Ramos (cell line): Measurements from ENCODE around the gene SRR.

ENCODE experiments used
- in situ Hi-C: fragments of 300-500 bp; cut with MboI; formaldehyde crosslinking; loops from one replicate; pipeline ENCODE4 v1.14.3; 2022; ENCODE audit warnings: low sequenced_read_pairs; ENCODE audit not compliant: unreplicated experiment

SRR gene

DNA sequence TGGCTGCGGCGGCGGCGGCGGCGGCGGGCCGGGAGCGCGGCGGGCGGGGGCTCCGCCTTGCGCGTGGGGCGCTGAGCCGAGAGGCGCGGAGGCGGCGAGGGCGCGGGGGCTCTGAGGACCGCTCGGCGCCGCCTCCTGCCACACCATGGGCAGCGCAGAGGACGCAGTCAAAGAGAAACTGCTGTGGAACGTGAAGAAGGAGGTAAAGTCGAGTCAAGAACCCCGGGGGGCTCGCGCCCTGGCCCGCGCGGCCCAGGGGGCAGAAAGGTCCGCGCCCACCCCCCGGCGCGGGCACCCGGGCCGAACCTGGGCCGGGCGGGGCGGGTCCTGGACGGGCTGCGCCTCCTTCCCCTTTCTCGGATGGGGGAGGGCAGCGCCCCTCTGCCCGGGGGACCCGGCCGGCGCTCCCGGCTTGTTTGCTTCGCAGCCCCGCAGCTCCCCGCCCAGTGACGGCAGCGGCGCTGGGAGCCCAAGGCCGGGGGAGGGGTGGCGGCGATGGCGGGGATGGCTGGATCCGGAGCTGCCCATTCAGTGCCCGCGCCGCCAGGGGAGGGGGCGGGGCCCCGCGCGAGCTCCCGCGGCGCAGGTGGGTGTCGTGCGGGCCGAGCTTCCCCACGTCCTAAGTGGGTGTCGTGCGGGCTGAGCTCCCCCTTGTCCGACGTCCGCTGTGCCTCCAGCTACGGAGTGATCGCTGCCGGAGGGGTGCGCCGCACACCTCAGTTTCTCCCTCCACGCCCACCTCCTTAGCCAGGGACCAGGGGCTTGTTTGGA, 34.0 kb downstream of the SRR start:
- in situ Hi-C loops, result no loop called here

DNA sequence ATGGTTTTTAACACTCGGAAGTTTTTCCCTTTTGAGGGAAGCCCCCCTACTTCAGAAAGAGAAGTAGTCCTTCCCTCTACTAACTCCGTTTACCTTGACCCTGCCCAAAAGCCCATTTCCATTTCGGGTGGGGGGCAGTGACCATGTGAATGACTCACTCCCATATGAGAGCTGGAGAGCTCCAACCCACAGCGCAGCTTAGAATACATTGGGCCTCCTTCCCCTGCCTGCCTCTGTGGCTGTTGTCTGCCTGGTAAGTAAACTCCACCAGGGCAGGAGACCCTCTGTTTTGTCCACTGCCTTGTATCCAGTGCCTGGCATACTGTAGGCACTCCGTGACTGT, 34.5 kb downstream of the SRR start:
- in situ Hi-C loops, result no loop called here

DNA sequence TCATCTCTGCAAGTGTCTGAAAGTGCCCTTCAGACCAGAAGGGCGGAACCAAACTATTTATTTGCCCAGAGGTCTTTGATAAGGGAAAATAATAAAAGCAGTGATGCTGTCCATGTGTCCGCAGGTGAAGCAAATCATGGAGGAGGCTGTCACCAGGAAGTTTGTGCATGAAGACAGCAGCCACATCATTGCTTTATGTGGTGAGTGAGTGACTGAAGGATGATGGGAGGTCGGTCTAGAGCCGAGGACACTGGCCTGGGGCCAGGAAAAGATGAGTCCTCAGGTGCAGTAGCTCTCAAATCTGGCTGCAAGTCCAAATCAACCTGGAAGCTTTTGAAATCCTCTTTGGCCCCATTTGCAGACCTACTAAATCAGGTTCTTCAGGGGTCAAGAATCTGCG, 39.7 kb downstream of the SRR start:
- in situ Hi-C loops, result no loop called here

DNA sequence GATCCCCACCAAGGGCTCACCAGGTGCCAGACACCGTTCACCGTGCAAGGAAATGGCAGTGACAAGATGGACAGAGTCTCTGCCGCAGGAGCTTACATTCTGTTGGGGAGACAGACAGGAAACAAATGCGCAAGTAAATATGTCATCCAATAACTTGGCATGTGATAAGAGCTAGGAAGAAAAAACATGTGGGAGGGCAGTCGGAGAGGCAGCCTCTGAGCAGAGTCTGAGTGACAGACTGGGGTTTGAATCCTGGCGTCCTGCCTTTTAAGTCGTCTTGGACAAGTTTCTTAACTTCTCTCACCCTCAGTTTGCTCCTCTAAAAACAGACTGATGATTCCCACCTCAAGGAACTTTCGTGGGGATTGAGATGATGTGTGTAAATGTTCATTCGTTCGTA, 40.8 kb downstream of the SRR start:
- in situ Hi-C loops, result no loop called here

DNA sequence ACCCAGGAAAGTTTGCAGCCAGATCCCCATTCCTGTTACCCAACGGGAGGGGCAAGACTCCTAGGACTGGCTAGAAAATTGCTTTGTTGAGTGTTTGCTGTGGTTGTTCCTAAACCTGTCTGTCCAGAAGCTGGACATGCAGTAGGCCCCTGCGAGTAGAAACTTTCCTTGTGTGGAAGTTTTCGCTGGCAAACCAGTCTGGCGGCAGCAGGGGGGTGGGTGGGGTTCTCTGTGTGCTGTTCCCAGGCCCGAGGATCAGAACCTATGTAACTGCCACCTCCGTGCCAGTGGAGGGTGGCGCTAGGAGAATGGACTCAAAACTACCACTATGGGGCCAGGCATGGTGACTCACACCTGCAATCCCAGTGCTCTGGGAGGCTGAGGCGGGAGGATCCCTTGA, 42.7 kb downstream of the SRR start:
- in situ Hi-C loops, result no loop called here

DNA sequence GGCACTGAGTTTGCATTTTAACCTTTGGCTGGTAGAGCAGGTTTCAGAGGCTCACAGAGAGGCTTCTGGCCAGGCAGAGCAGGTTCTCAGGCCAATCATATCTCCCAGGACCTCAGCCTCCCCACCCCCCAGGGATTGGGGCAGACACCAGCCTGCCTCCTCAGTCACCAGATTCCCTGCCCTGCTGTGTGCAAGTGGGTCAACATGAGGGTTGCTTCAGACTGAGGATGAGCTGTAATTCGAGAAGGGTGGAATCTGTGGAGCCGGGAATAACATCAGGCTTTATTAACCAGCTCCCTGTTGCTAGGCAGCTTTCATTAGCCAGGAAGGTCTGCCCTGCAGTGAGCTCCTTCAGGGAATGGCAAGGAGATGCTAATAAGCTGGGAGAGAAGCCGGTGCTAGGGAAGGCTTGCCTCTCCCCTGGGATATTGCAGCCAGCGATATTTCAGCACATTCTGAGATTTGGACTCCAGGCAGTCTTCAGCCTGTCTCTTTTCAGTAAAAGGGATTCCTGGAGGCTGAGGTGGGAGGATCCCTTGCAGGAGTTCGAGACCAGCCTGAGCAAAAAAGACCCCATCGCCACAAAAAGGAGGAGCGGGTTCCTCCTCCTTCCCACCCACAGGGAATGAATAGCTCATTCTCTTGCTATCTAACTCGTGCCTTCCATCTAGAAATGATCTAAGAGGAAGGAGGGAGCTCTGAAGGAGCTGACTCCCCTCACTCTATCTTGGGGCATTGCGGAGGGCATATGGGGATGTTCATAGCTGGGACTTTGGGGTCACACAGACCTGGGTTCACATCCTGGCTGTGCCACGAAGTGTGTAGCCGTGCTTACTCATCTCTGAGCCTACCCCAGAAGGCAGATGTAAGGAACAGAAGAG, 44.3 kb downstream of the SRR start:
- in situ Hi-C loops, result no loop called here

DNA sequence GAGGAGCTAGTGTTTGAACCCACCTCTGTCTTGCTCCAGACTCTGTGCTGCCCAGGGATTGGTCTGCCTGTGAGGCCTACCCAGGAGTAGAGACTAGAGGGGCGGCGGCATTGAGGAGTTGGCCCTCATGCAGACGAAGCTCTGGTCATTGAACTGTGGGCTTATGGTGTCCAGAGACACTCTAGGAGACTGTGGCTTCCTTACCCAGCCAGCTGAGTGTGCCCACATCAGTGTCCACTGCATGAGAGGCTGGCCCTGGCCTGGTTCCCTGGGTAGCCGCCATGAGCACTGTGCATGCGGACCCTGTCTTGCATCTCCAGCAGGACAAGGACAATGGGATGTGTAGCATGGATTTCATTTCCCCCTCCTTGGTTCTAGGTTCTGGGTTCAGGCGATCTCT, 47.5 kb downstream of the SRR start:
- in situ Hi-C loops, result no loop called here

DNA sequence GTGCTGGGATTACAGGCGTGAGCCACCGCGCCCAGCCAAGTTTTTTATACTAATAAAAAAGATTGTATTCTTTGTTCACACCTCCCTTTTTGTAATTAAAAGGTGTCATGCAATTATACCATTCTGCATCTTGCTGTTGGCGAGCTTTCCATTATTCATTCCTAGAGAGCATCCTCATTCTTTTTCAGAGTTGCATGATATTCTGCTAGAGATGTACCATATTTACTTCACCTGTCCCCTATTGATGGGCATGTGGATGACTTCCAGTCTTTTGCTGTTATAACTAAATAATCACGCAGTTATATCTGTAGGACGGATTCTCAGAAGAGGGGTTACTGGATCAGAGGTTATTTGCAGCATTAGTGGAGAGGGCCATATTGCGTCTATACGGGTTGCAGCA, 50.6 kb downstream of the SRR start:
- in situ Hi-C loops, result no loop called here

DNA sequence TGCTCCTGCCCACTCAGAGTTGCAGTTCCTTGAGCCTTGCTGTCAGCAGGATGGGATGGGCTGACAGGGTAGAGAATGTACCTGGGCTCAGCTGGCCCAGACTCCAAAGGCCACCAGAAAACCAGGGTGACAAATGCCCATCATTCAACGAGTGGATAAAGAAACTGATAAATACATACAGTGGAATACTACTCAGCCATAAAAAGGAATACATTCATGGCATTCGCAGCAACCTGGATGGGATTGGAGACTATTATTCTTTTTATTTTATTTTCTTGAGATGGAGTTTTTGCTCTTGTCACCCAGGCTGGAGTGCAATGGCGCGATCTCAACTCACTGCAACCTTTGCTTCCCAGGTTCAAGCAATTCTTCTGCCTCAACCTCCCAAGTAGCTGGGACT, 53.5 kb downstream of the SRR start:
- in situ Hi-C loops, result no loop called here

DNA sequence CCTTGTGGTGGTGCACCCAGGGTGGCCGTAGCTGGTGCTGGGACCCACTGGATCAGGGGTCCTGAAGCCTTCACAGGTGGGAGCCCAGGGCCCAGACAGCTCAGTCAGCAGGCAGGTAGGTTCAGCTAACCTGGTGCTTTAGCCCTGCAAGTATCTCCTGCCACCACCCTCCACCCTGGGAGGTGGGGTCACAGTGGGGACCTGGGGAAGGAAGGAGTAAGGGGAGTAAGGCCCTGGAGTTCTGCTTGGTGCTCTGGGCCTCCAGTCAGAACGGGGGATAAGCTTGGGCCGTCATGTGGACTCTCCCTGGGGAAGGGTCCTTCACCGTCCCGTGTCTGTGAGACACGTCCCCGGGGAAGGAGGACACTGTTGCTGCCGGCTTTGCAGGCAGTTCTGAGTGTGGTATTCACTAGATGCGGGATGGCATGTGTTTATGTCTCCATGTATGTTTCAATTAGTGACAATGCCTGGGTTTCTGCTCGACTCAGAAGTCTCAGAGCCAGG, 54.2 kb downstream of the SRR start:
- in situ Hi-C loops, result no loop called here

DNA sequence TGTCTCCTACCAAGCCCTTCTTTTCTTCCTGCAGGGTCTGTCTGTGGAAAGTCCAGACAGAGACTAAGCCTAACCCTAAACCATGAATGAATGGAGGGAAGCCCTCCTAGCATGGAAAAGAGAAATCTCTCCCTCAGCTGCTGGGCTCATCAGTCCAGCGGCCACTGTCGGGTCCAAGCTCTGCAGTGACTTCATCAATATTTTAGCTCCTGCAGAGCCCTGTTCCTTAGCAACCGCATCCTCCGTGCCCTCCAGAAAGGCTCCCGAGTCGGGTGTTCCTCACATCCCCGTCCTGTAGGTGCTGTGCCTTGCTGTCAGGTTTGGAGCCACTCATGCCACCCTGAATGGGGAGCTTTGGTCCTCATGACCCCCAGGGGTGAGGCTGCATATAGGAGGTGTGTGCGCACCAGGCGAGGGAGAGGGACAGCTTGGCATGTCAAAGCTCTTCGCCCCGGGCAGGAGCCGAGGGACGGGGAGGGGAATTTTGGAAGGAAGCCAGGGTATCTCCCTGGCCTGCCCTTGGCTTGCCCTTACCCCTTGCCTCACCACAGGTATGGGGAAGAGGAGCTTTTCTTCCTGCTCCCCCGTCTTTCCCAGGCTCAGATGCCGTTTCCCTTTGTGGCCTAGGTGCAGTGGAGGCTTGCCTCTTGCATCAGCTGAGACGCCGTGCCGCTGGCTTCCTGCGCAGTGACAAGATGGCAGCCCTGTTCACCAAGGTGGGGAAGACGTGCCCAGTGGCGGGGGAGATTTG, 57.4 kb downstream of the SRR start:
- in situ Hi-C loops, result no loop called here

DNA sequence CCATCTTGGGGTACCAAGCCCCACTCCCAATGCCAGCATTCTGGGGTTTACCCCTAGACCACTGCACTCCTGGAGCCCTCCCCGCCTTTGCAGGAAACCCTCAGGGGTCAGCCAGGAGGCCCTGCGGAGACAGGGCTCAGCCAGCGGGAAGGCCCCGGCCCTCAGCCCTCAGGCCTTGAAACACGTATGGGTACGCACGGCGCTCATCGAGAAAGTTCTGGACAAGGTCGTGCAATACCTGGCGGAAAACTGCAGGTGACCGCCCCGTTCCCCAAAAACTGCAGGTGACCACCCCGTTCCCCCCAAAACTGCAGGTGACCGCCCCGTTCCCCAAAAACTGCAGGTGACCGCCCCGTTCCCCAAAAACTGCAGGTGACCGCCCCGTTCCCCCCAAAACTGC, 58.3 kb downstream of the SRR start:
- in situ Hi-C loops, result no loop called here

DNA sequence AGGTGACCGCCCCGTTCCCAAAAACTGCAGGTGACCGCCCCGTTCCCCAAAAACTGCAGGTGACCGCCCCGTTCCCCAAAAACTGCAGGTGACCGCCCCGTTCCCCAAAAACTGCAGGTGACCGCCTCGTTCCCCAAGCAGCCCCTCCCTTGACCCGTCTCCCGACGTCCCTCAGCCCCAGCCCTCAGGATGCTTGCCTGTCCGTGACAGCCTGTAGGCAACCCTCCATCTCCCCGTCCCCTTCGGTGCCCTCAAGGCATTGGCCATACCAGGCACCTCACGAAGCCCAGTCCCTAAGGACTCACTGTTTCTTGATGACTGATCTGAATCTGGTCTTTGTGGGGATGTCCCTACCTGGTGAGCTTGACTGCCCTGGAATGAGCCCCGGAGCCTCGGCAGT, 58.7 kb downstream of the SRR start:
- in situ Hi-C loops, result no loop called here

DNA sequence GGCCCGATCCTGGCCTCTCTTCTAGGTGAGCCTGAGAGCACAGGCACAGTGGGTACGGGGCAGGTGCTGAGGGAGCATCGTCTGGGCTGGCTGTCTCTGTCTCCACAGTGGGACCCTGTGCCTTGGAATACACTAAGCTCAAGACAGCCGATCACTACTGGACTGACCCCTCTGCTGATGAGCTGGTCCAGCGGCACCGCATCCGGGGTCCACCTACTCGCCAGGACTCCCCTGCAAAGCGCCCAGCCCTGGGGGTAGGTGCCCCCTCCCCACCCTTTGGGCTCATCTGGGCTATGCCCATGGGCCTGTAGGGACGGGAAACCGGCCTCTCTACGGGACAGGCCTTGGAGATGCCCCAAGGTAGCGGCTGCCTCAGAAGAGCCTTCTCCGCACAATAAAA, 59.1 kb downstream of the SRR start:
- in situ Hi-C loops, result no loop called here

DNA sequence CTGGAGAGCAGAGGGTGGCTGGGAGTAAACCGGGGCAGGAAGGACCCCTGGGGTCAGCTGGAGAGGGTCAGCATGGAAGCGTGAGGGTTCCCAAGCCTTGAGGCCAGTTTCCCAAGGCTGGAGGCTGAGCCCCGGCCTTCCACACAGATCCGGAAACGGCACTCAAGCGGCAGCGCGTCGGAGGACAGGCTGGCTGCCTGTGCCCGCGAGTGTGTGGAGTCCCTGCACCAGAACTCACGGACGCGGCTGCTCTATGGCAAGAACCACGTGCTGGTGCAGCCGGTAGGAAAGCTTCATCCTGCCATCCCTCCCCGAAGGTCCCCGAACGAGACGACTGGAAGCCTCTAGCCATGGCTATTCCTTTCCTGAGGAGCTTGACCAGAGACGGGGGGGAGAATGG, 59.6 kb downstream of the SRR start:
- in situ Hi-C loops, result no loop called here

DNA sequence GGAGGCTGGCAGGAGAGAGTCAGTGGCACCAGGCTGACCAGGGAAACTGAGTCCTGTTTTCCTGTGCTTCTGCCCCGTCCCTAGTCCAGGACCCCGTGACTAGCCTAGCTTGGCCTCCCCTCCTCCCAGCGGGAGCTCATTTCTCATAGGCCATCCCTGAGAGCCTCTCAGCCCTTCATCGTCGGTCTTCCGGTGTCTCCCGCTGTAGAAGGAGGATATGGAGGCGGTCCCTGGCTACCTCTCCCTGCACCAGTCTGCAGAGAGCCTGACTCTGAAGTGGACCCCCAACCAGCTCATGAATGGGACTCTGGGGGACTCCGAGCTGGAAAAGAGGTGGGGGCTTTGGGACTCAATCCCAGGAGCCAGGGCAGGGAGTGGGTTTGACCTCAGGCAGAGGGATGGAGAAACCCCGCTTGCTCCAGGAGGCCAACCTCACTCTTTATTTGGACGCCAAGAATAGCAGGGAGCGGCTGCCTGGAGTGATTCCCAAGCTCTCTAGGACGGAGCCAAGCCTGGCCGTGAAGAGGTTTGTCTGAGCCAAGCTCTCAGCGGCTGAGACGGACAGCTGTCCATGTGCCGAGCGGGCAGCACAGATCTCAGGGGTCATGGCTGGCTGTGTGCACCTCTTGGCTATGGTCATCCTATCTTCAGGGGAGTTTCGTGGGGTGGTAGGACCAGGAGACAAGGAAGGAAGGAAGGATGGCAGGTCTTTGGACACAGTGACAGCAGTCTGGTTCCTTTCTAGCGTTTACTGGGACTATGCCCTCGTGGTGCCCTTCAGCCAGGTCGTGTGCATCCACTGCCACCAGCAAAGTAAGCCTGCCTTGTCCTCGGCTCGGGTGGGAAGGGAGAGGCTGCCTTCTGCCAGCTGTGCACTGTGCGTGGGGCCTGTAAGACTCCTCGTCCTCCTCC, 60.4 kb downstream of the SRR start:
- in situ Hi-C loops, result no loop called here

DNA sequence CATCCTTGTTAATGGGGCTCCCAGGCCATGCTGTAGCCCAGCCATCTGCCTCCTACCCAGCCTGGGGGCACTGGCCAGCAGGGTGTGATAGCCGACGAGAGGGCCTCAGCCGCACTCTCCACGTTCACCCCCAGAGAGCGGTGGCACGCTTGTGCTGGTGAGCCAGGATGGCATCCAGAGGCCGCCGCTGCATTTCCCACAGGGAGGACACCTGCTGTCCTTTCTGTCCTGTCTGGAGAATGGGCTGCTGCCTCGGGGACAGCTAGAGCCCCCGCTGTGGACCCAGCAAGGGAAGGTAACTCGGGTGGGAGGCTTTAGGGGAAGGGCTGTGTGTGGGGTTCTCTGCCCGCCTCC, 61.0 kb downstream of the SRR start:
- in situ Hi-C loops, result no loop called here

DNA sequence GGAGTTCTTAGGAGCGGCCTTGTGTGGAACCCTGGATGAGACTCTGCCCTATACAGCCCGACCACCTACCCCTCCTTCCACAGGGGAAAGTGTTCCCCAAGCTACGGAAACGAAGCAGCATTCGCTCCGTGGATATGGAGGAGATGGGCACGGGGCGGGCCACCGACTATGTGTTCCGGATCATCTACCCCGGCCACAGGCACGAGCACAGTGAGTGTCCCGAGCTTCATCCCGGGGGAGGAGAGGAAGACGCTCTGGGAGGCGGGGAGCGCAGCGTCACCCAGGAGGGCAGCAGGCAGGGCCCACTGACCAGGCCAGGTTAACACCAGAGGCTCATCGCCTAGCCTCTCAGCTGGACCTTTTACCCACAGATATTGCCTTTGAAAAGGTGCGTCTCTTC, 61.4 kb downstream of the SRR start:
- in situ Hi-C loops, result no loop called here

DNA sequence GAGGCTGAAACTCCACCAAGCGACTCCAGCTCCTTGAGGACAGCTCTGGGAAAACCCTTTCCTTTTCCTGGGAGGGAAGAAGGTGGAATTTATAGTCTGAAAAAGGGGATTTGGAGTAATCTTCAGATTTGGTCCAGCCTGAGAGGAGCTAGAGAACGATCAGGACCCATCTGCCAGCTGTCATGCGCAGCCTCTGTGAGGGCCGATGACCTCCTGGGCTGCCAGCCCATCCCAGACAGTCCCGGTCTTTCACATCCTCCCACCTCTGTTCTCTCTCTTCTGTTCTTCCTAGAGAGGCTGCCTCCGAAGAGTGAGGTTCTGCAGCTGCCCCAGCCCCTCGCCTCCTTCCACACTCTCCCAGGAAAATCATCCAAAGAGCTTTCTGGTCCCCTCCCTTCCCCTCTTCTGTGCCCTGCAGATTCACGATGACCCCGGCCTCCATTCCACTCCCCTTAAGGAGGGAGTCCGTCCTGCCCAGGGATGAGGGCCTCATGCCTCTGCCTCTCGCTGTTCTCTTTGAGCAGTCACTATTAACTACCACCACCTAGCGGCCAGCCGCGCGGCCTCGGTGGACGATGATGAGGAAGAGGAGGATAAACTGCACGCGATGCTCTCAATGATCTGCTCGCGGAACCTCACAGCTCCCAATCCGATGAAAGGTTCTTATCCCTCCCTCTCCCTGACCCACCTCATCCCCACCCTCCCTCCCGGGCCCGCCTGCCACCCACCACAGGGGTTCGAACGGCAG, 63.2 kb downstream of the SRR start:
- in situ Hi-C loops, result no loop called here
